ENCODE data around the gene ATXN1.

- TF ChIP-seq HOXA9 (CRISPR knock-in tag; IDR thresholded peaks at IDR 0.05; ENCODE audit: borderline replicate concordance) (no peak), EZH2 (conservative IDR thresholded peaks at IDR 0.05; ENCODE audit: low read depth, low read length) (no peak)
Observed at GRCh38 chr6:16331384-16332174, 429.7 kb downstream of the ATXN1 start.
